Stimulated activated CD8-positive, alpha-beta memory T cell treated with anti-CD3 and anti-CD28 coated beads, Interleukin-7, amount 100 ng/mL, for 4 hours (primary cell): ENCODE data around the gene CTBP2.

ENCODE experiments used
- DNase-seq, 2 donors: peaks; one replicate each; pipeline ENCODE4 v3.0.0-alpha.2; 2020; ENCODE audit warnings: low read depth in 2 of 2

The CTBP2 gene

GRCh38 chr10:125144693-125145623 lies 15.4 kb downstream of the CTBP2 start:
- no peak for DNase-seq

GRCh38 chr10:125144206-125144605 lies 16.2 kb downstream of the CTBP2 start:
- no peak for DNase-seq

- no peak for DNase-seq
These were observed 17.4 kb downstream of the CTBP2 start for GRCh38 chr10:125142946-125143345.

GRCh38 chr10:125141860-125142484 lies 18.4 kb downstream of the CTBP2 start:
- DNase-seq: no peak

- no peak for DNase-seq
These were observed 19.1 kb downstream of the CTBP2 start for GRCh38 chr10:125141150-125141859.

- DNase-seq: no peak
These were observed 20.2 kb downstream of the CTBP2 start for GRCh38 chr10:125140151-125140550.

- no peak for DNase-seq
These were observed 22.5 kb downstream of the CTBP2 start for GRCh38 chr10:125137601-125138438.

- DNase-seq: no peak
These were observed 24.3 kb downstream of the CTBP2 start for GRCh38 chr10:125136087-125136486.

- no peak for DNase-seq
These were observed 24.7 kb downstream of the CTBP2 start for GRCh38 chr10:125135771-125136035.

GRCh38 chr10:125134916-125135770 lies 25.2 kb downstream of the CTBP2 start:
- DNase-seq: no peak

- DNase-seq: no peak
These were observed 25.9 kb downstream of the CTBP2 start for GRCh38 chr10:125134483-125134848.

- no peak for DNase-seq
These were observed 26.5 kb downstream of the CTBP2 start for GRCh38 chr10:125133696-125134482.

- no peak for DNase-seq
These were observed 28.0 kb downstream of the CTBP2 start for GRCh38 chr10:125132344-125132743.

- no peak for DNase-seq
These were observed 29.4 kb downstream of the CTBP2 start for GRCh38 chr10:125130916-125131315.

- no peak for DNase-seq
These were observed 30.1 kb downstream of the CTBP2 start for GRCh38 chr10:125130260-125130659.

GRCh38 chr10:125129076-125129458 lies 31.3 kb downstream of the CTBP2 start:
- no peak for DNase-seq

- no peak for DNase-seq
These were observed 31.8 kb downstream of the CTBP2 start for GRCh38 chr10:125128397-125129075.

- no peak for DNase-seq
These were observed 32.4 kb downstream of the CTBP2 start for GRCh38 chr10:125127986-125128385.

GRCh38 chr10:125127110-125127509 lies 33.3 kb downstream of the CTBP2 start:
- no peak for DNase-seq
